ENCODE data around the gene TMC6. TPM values are rescaled to one million over a fixed set of nuclear protein-coding genes. Genes with fewer than 3 reads are reported as not detected.
A peak's percentile ranks its signal among the peaks of the same experiment; 100 is the strongest.

The TMC6 gene
- total and polyA plus RNA-seq, 4 experiments from 2014 or later = 258 to 702 (median 498) TPM

- intact Hi-C loops (cut with micrococcal nuclease) = loop anchor here (5.0 kb wide), 1 partner anchor 675 kb away; no protein-coding TSS in a partner anchor
- peaks cover 0 to 12% (median 0%) of the 10 kb centered on the region in 8 donors for H3K9me3 Mint-ChIP-seq
- H3K36me3 Mint-ChIP-seq = peaks cover 28 to 52% of the 10 kb centered on the region in 2 donors
- POLR2A ChIA-PET (ENCODE audit: partially characterized antibody) = interaction anchor here (0.6 to 26.7 kb wide), 19 partner anchors 3 to 682 kb away, joined by 3 to 1172 read pairs (median 5); partner anchors contain the start of genes C17orf99, SYNGR2, TK1 and TMC6
- no peaks in the 10 kb centered on the region for H3K27me3 Mint-ChIP-seq
- peak; percentile 67 to 83 (median 73) for DNase-seq
- H3K27ac Mint-ChIP-seq = peak overlapping the region; percentile 87 to 95 (median 90)
- H3K9me3 ChIP-seq (ENCODE audit: control insufficient read depth in 1 of 2, low read length in 2 of 2) = no peaks in the 10 kb centered on the region
- peaks cover 65% of the 10 kb centered on the region for H3K4me1 ChIP-seq (ENCODE audit: insufficient read depth, low read length)
- peaks cover 25 to 78% (median 39%) of the 10 kb centered on the region in 4 donors for H3K4me1 Mint-ChIP-seq
- CTCF ChIA-PET (ENCODE audit: partially characterized antibody) = interaction anchor here (1.1 to 11.0 kb wide), 5 partner anchors 9 to 57 kb away, joined by 3 to 121 read pairs (median 3); no protein-coding TSS in a partner anchor
- H3K27me3 ChIP-seq (ENCODE audit: insufficient read depth, low read length) = no peaks in the 10 kb centered on the region
- peak overlapping the region; percentile 81 for H3K27ac ChIP-seq (ENCODE audit: low read depth, low read length)
- peak overlapping the region; percentile 78 to 97 for H3K4me3 ChIP-seq (ENCODE audit: low read length in 2 of 2)
- peaks cover 42% of the 10 kb centered on the region for H3K36me3 ChIP-seq (ENCODE audit: insufficient read depth, low read length)
- peak overlapping the region; percentile 90 to 98 (median 95) for H3K4me3 Mint-ChIP-seq
Measured at GRCh38 chr17:78127239-78127887, 1.2 kb downstream of the TMC6 start.

DNA sequence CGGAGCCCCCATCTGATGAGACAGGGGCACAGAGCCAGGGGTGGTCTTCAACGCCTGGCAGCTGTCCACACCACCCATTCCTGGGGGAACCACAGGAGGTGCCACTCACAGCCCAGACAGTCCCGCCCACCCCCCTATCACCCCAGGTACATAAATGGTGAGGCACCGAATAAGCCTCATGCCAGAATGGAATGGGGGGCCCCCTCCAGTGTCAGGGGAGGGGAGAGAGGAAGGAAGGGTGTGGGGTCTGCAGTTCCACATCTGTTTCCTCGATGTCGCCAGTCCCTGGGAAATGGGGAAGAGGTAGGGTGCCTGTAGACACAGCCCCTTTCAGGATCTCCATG lies 1.7 kb downstream of the TMC6 start:
- CTCF ChIA-PET (ENCODE audit: partially characterized antibody) = interaction anchor here (1.1 to 11.0 kb wide), 4 partner anchors 9 to 50 kb away, joined by 3 to 121 read pairs (median 16); no protein-coding TSS in a partner anchor

GRCh38 chr17:78125976-78126894 lies 2.3 kb downstream of the TMC6 start:
- H3K36me3 ChIP-seq (ENCODE audit: insufficient read depth, low read length) = peaks cover 43% of the 10 kb centered on the region
- ChIA-PET POLR2A (ENCODE audit: partially characterized antibody) (interaction anchor here (0.6 to 26.7 kb wide), 15 partner anchors 2 to 681 kb away, joined by 3 to 1172 read pairs (median 5); partner anchors contain the start of genes C17orf99, SYNGR2, TMC6 and TMC8), CTCF (ENCODE audit: partially characterized antibody) (interaction anchor here (1.1 to 11.0 kb wide), 4 partner anchors 10 to 50 kb away, joined by 3 to 121 read pairs (median 16); no protein-coding TSS in a partner anchor)
- H3K9me3 ChIP-seq (ENCODE audit: control insufficient read depth in 1 of 2, low read length in 2 of 2) = no peaks in the 10 kb centered on the region
- intact Hi-C loops (cut with micrococcal nuclease) = loop anchor here (5.0 kb wide), 1 partner anchor 674 kb away; no protein-coding TSS in a partner anchor
- peak overlapping the region; percentile 78 to 97 for H3K4me3 ChIP-seq (ENCODE audit: low read length in 2 of 2)
- peaks cover 28 to 88% (median 48%) of the 10 kb centered on the region in 4 donors for H3K4me1 Mint-ChIP-seq
- H3K36me3 Mint-ChIP-seq = peaks cover 32 to 62% of the 10 kb centered on the region in 2 donors
- H3K27me3 Mint-ChIP-seq = no peaks in the 10 kb centered on the region
- peaks cover 0 to 9% (median 0%) of the 10 kb centered on the region in 8 donors for H3K9me3 Mint-ChIP-seq
- peaks cover 76% of the 10 kb centered on the region for H3K4me1 ChIP-seq (ENCODE audit: insufficient read depth, low read length)
- peak overlapping the region; percentile 81 for H3K27ac ChIP-seq (ENCODE audit: low read depth, low read length)
- peak in 1 of 5 donors; percentile 33 for DNase-seq
- H3K4me3 Mint-ChIP-seq = peak overlapping the region; percentile 90 to 98 (median 95)
- H3K27me3 ChIP-seq (ENCODE audit: insufficient read depth, low read length) = no peaks in the 10 kb centered on the region
- H3K27ac Mint-ChIP-seq = peak overlapping the region; percentile 72 to 95 (median 84)

More for the DNA sequence above, 1.7 kb downstream of the TMC6 start:
- intact Hi-C loops (cut with micrococcal nuclease) = loop anchor here (5.0 kb wide), 1 partner anchor 675 kb away; no protein-coding TSS in a partner anchor
- Mint-ChIP-seq H3K27me3 (no peaks in the 10 kb centered on the region), H3K4me3 (peak overlapping the region; percentile 90 to 98 (median 95)), H3K9me3 (peaks cover 0 to 9% (median 0%) of the 10 kb centered on the region in 8 donors), H3K27ac (peak overlapping the region; percentile 84 to 95 (median 89)), H3K36me3 (peaks cover 28 to 56% of the 10 kb centered on the region in 2 donors), H3K4me1 (peaks cover 26 to 81% (median 43%) of the 10 kb centered on the region in 4 donors)
- POLR2A ChIA-PET (ENCODE audit: partially characterized antibody) = interaction anchor here (0.6 to 26.7 kb wide), 15 partner anchors 2 to 659 kb away, joined by 3 to 1172 read pairs (median 6); partner anchors contain the start of genes C17orf99, SYNGR2, TK1 and TMC6
- Histone ChIP-seq H3K27ac (ENCODE audit: low read depth, low read length) (peak overlapping the region; percentile 81), H3K27me3 (ENCODE audit: insufficient read depth, low read length) (no peaks in the 10 kb centered on the region), H3K4me1 (ENCODE audit: insufficient read depth, low read length) (peaks cover 69% of the 10 kb centered on the region), H3K4me3 (ENCODE audit: low read length in 2 of 2) (peak overlapping the region; percentile 78 to 97), H3K36me3 (ENCODE audit: insufficient read depth, low read length) (peaks cover 42% of the 10 kb centered on the region), H3K9me3 (ENCODE audit: control insufficient read depth in 1 of 2, low read length in 2 of 2) (no peaks in the 10 kb centered on the region)
- no peak for DNase-seq

DNA sequence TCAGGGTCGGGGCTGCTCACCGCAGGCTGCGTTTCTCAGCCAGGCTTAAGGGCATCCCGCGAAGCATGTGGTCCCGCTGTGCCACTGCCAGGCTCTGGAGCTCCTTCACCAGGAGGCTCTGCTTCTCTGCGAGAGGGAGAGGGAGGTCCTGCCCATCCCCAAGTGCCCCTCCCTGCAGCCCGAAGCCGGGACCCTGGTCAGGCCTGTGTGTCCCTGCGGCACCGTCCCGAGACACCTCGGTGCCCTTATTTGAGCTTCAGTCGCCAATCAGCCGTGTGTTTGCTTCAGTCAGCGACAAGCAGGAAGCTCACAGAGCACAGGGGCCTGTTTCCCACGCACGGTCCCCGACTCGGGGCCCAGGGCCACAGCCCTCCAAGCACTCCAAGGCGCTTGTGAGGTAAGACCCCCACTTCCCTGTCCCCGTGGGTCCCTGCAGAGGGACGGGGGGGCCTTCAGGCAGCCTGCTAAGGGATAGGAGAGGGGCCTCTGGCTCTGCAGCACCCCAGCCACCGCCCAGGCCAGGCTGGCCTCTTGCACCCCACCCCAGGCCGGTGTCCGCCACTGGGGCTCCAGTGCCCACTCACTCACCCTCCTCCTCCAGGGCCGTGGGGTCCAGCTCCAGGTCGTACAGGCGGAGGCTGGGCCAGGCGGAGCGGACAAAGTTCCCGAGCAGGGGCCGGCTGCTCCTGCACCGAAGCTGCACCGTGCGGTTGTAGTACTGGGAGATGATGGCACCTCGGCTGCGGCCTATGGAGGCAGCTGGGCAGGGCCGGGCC lies 3.2 kb downstream of the TMC6 start:
- peak overlapping the region; percentile 42 to 97 for H3K4me3 ChIP-seq (ENCODE audit: low read length in 2 of 2)
- H3K9me3 ChIP-seq (ENCODE audit: control insufficient read depth in 1 of 2, low read length in 2 of 2) = no peaks in the 10 kb centered on the region
- H3K36me3 Mint-ChIP-seq = peaks cover 31 to 58% of the 10 kb centered on the region in 2 donors
- DNase-seq = peak in 3 of 5 donors; percentile 41 to 51 (median 45)
- H3K4me3 Mint-ChIP-seq = peak overlapping the region; percentile 53 to 98 (median 94)
- CTCF ChIA-PET (ENCODE audit: partially characterized antibody) = interaction anchor here (0.7 to 11.0 kb wide), 6 partner anchors 9 to 51 kb away, joined by 3 to 121 read pairs (median 3); no protein-coding TSS in a partner anchor
- intact Hi-C loops (cut with micrococcal nuclease) = loop anchor here (5.0 kb wide), 1 partner anchor 673 kb away; no protein-coding TSS in a partner anchor
- peak overlapping the region; percentile 81 for H3K27ac ChIP-seq (ENCODE audit: low read depth, low read length)
- POLR2A ChIA-PET (ENCODE audit: partially characterized antibody) = interaction anchor here (0.9 to 26.7 kb wide), 11 partner anchors 11 to 680 kb away, joined by 3 to 1172 read pairs (median 3); partner anchors contain the start of genes C17orf99, SYNGR2, TMC6 and TMC8
- H3K9me3 Mint-ChIP-seq = peaks cover 0 to 2% (median 0%) of the 10 kb centered on the region in 8 donors
- peaks cover 48% of the 10 kb centered on the region for H3K36me3 ChIP-seq (ENCODE audit: insufficient read depth, low read length)
- no peaks in the 10 kb centered on the region for H3K27me3 ChIP-seq (ENCODE audit: insufficient read depth, low read length)
- H3K4me1 ChIP-seq (ENCODE audit: insufficient read depth, low read length) = peaks cover 83% of the 10 kb centered on the region
- peaks cover 35 to 89% (median 57%) of the 10 kb centered on the region in 4 donors for H3K4me1 Mint-ChIP-seq
- H3K27me3 Mint-ChIP-seq = no peaks in the 10 kb centered on the region
- peak overlapping the region in 4 of 7 donors; percentile 8 to 95 (median 76) for H3K27ac Mint-ChIP-seq

GRCh38 chr17:78124836-78125137 lies 3.8 kb downstream of the TMC6 start:
- peaks cover 83% of the 10 kb centered on the region for H3K4me1 ChIP-seq (ENCODE audit: insufficient read depth, low read length)
- no peak for DNase-seq
- Mint-ChIP-seq H3K9me3 (peaks cover 0 to 2% (median 0%) of the 10 kb centered on the region in 8 donors), H3K36me3 (peaks cover 34 to 62% of the 10 kb centered on the region in 2 donors), H3K27ac (peak overlapping the region in 3 of 7 donors; percentile 65 to 95 (median 88)), H3K27me3 (no peaks in the 10 kb centered on the region), H3K4me1 (peaks cover 31 to 85% (median 54%) of the 10 kb centered on the region in 4 donors), H3K4me3 (peak overlapping the region; percentile 53 to 98 (median 94))
- POLR2A ChIA-PET (ENCODE audit: partially characterized antibody) = interaction anchor here (0.9 to 26.7 kb wide), 8 partner anchors 12 to 432 kb away, joined by 3 to 1172 read pairs (median 3); partner anchors contain the start of genes C17orf99, TMC6 and TMC8
- no peaks in the 10 kb centered on the region for H3K27me3 ChIP-seq (ENCODE audit: insufficient read depth, low read length)
- intact Hi-C loops (cut with micrococcal nuclease) = loop anchor here (5.0 kb wide), 1 partner anchor 672 kb away; no protein-coding TSS in a partner anchor
- H3K4me3 ChIP-seq (ENCODE audit: low read length in 2 of 2) = peak overlapping the region in 1 of 2 donors; percentile 97
- H3K27ac ChIP-seq (ENCODE audit: low read depth, low read length) = peak overlapping the region; percentile 81
- CTCF ChIA-PET (ENCODE audit: partially characterized antibody) = interaction anchor here (0.8 to 11.0 kb wide), 5 partner anchors 8 to 51 kb away, joined by 3 to 121 read pairs (median 3); no protein-coding TSS in a partner anchor
- peaks cover 52% of the 10 kb centered on the region for H3K36me3 ChIP-seq (ENCODE audit: insufficient read depth, low read length)
- H3K9me3 ChIP-seq (ENCODE audit: control insufficient read depth in 1 of 2, low read length in 2 of 2) = no peaks in the 10 kb centered on the region
